ENCODE data around the gene MT1F.

The MT1F gene

GRCh38 chr16:56690420-56691122 lies 32.8 kb downstream of the MT1F start:
- DNase-seq (ENCODE audit: low read depth, low spot score), result no peak
- Histone ChIP-seq H3K9me3 (ENCODE audit: low read depth, low read length) (no peaks in the 10 kb centered on the region), H3K27ac (no peak overlapping the region), H3K4me3 (no peak overlapping the region), H3K36me3 (ENCODE audit: insufficient read depth, low read length) (no peaks in the 10 kb centered on the region), H3K9ac (ENCODE audit: insufficient read length) (no peak overlapping the region)
- no peak for TF ChIP-seq POLR2AphosphoS5 (IDR thresholded peaks at IDR 0.05; ENCODE audit: borderline replicate concordance, low read depth, low read length)
- no peak for TF ChIP-seq EZH2 (IDR thresholded peaks at IDR 0.05)
- no peak for TF ChIP-seq FOXP2 (optimal IDR thresholded peaks at IDR 0.05; ENCODE audit: control extremely low read depth, extremely low read length, insufficient read depth)

GRCh38 chr16:56691885-56692284 lies 34.1 kb downstream of the MT1F start:
- Histone ChIP-seq H3K4me3 (no peak overlapping the region), H3K36me3 (ENCODE audit: insufficient read depth, low read length) (no peaks in the 10 kb centered on the region), H3K9ac (ENCODE audit: insufficient read length) (no peak overlapping the region), H3K27ac (no peak overlapping the region), H3K9me3 (ENCODE audit: low read depth, low read length) (no peaks in the 10 kb centered on the region)
- no peak for DNase-seq (ENCODE audit: low read depth, low spot score)
- TF ChIP-seq FOXP2 (optimal IDR thresholded peaks at IDR 0.05; ENCODE audit: control extremely low read depth, extremely low read length, insufficient read depth), result no peak
- no peak for TF ChIP-seq POLR2AphosphoS5 (IDR thresholded peaks at IDR 0.05; ENCODE audit: borderline replicate concordance, low read depth, low read length)
- TF ChIP-seq EZH2 (IDR thresholded peaks at IDR 0.05), result no peak

- Histone ChIP-seq H3K9ac (ENCODE audit: insufficient read length) (no peak overlapping the region), H3K36me3 (ENCODE audit: insufficient read depth, low read length) (no peaks in the 10 kb centered on the region), H3K27ac (no peak overlapping the region), H3K4me3 (no peak overlapping the region), H3K9me3 (ENCODE audit: low read depth, low read length) (no peaks in the 10 kb centered on the region)
- no peak for DNase-seq (ENCODE audit: low read depth, low spot score)
- no peak for TF ChIP-seq EZH2 (IDR thresholded peaks at IDR 0.05)
- no peak for TF ChIP-seq POLR2AphosphoS5 (IDR thresholded peaks at IDR 0.05; ENCODE audit: borderline replicate concordance, low read depth, low read length)
- TF ChIP-seq FOXP2 (optimal IDR thresholded peaks at IDR 0.05; ENCODE audit: control extremely low read depth, extremely low read length, insufficient read depth), result no peak
Measured at GRCh38 chr16:56695246-56695645, 37.5 kb downstream of the MT1F start.

- no peak overlapping the region for H3K4me3 ChIP-seq
- no peak for TF ChIP-seq POLR2AphosphoS5 (IDR thresholded peaks at IDR 0.05; ENCODE audit: borderline replicate concordance, low read depth, low read length)
- no peak for TF ChIP-seq EZH2 (IDR thresholded peaks at IDR 0.05)
- TF ChIP-seq FOXP2 (optimal IDR thresholded peaks at IDR 0.05; ENCODE audit: control extremely low read depth, extremely low read length, insufficient read depth), result no peak
- H3K27ac ChIP-seq, result no peak overlapping the region
- no peak overlapping the region for H3K9ac ChIP-seq (ENCODE audit: insufficient read length)
- DNase-seq (ENCODE audit: low read depth, low spot score), result no peak
- no peaks in the 10 kb centered on the region for H3K36me3 ChIP-seq (ENCODE audit: insufficient read depth, low read length)
- H3K9me3 ChIP-seq (ENCODE audit: low read depth, low read length), result no peaks in the 10 kb centered on the region
Measured at GRCh38 chr16:56697456-56698155, 39.8 kb downstream of the MT1F start.

- H3K36me3 ChIP-seq (ENCODE audit: insufficient read depth, low read length), result no peaks in the 10 kb centered on the region
- TF ChIP-seq FOXP2 (optimal IDR thresholded peaks at IDR 0.05; ENCODE audit: control extremely low read depth, extremely low read length, insufficient read depth), result no peak
- TF ChIP-seq POLR2AphosphoS5 (IDR thresholded peaks at IDR 0.05; ENCODE audit: borderline replicate concordance, low read depth, low read length), result no peak
- TF ChIP-seq EZH2 (IDR thresholded peaks at IDR 0.05), result no peak
- H3K9me3 ChIP-seq (ENCODE audit: low read depth, low read length), result no peaks in the 10 kb centered on the region
- no peak overlapping the region for H3K27ac ChIP-seq
- H3K9ac ChIP-seq (ENCODE audit: insufficient read length), result no peak overlapping the region
- no peak overlapping the region for H3K4me3 ChIP-seq
- DNase-seq (ENCODE audit: low read depth, low spot score), result no peak
Measured at GRCh38 chr16:56700195-56700594, 42.4 kb downstream of the MT1F start.

GRCh38 chr16:56700631-56701030 lies 42.9 kb downstream of the MT1F start:
- Histone ChIP-seq H3K9me3 (ENCODE audit: low read depth, low read length) (no peaks in the 10 kb centered on the region), H3K27ac (no peak overlapping the region), H3K9ac (ENCODE audit: insufficient read length) (no peak overlapping the region), H3K36me3 (ENCODE audit: insufficient read depth, low read length) (no peaks in the 10 kb centered on the region), H3K4me3 (no peak overlapping the region)
- TF ChIP-seq FOXP2 (optimal IDR thresholded peaks at IDR 0.05; ENCODE audit: control extremely low read depth, extremely low read length, insufficient read depth) (no peak), POLR2AphosphoS5 (IDR thresholded peaks at IDR 0.05; ENCODE audit: borderline replicate concordance, low read depth, low read length) (no peak), EZH2 (IDR thresholded peaks at IDR 0.05) (no peak)
- no peak for DNase-seq (ENCODE audit: low read depth, low spot score)

- no peak overlapping the region for H3K4me3 ChIP-seq
- no peak overlapping the region for H3K27ac ChIP-seq
- DNase-seq (ENCODE audit: low read depth, low spot score), result no peak
- no peak for TF ChIP-seq FOXP2 (optimal IDR thresholded peaks at IDR 0.05; ENCODE audit: control extremely low read depth, extremely low read length, insufficient read depth)
- no peak for TF ChIP-seq POLR2AphosphoS5 (IDR thresholded peaks at IDR 0.05; ENCODE audit: borderline replicate concordance, low read depth, low read length)
- no peak for TF ChIP-seq EZH2 (IDR thresholded peaks at IDR 0.05)
- no peaks in the 10 kb centered on the region for H3K9me3 ChIP-seq (ENCODE audit: low read depth, low read length)
- H3K36me3 ChIP-seq (ENCODE audit: insufficient read depth, low read length), result no peaks in the 10 kb centered on the region
- H3K9ac ChIP-seq (ENCODE audit: insufficient read length), result no peak overlapping the region
Measured at GRCh38 chr16:56701534-56701933, 43.8 kb downstream of the MT1F start.

- H3K9me3 ChIP-seq (ENCODE audit: low read depth, low read length), result no peaks in the 10 kb centered on the region
- H3K9ac ChIP-seq (ENCODE audit: insufficient read length), result no peak overlapping the region
- no peaks in the 10 kb centered on the region for H3K36me3 ChIP-seq (ENCODE audit: insufficient read depth, low read length)
- DNase-seq (ENCODE audit: low read depth, low spot score), result no peak
- no peak overlapping the region for H3K4me3 ChIP-seq
- no peak overlapping the region for H3K27ac ChIP-seq
- TF ChIP-seq EZH2 (IDR thresholded peaks at IDR 0.05) (no peak), POLR2AphosphoS5 (IDR thresholded peaks at IDR 0.05; ENCODE audit: borderline replicate concordance, low read depth, low read length) (no peak), FOXP2 (optimal IDR thresholded peaks at IDR 0.05; ENCODE audit: control extremely low read depth, extremely low read length, insufficient read depth) (no peak)
Measured at GRCh38 chr16:56702836-56703235, 45.1 kb downstream of the MT1F start.

All from SK-N-MC (cell line).